Subcutaneous adipose tissue (tissue), 4 donors: ENCODE data around the gene LAG3. TPM values are rescaled to one million over a fixed set of nuclear protein-coding genes. Genes with fewer than 3 reads are reported as not detected.

Experiments used
- CTCF ChIP-seq: fragments of 450-650 bp; IDR thresholded peaks from one replicate; pipeline ENCODE4 v1.5.1; 2016; ENCODE audit warnings: low read depth, mild to moderate bottlenecking, control low read depth, antibody characterized with exemption, moderate library complexity
- total RNA-seq, 4 donors: library from RNA; depleted of rRNA; stranded (reverse); fragments of >200 nt; gene quantifications; one replicate each; pipeline ENCODE4 v1.1.0, GENCODE V29; 2016

Gene LAG3
- total RNA-seq, 4 donors from 2014 or later = 0.44 to 1.4 TPM; not detected in 2

GRCh38 chr12:6750506-6750905, 21.8 kb upstream of the LAG3 start:
- no peak for TF ChIP-seq CTCF

GRCh38 chr12:6751767-6752166, 20.6 kb upstream of the LAG3 start:
- no peak for TF ChIP-seq CTCF

GRCh38 chr12:6752167-6752920, 20.0 kb upstream of the LAG3 start:
- no peak for TF ChIP-seq CTCF

- TF ChIP-seq CTCF = no peak
Observed at GRCh38 chr12:6752921-6753771, 19.2 kb upstream of the LAG3 start, which contains the start of gene MLF2. MLF2 (minus strand) TSS chr12:6753141; CDS start chr12:6752334, 807 bp downstream.

- TF ChIP-seq CTCF = no peak
Observed at GRCh38 chr12:6753772-6754356, 18.5 kb upstream of the LAG3 start.

- TF ChIP-seq CTCF = no peak
Observed at GRCh38 chr12:6754411-6754810, 17.9 kb upstream of the LAG3 start.
